GM12878 (cell line): Measurements from ENCODE around the gene EWSR1. TPM values are rescaled to one million over a fixed set of nuclear protein-coding genes. Genes with fewer than 3 reads are reported as not detected.

ENCODE experiments used
- CBX3 ChIP-seq: fragments of 200-600 bp; sonication (generic); IDR thresholded peaks from 2 replicates; pipeline ENCODE4 v1.6.1; 2016; ENCODE audit warnings: low read depth, borderline replicate concordance
- CTCF ChIP-seq, 3 experiments: IDR thresholded peaks in 2 of 3; conservative IDR thresholded peaks in 1 of 3; 2 replicates each; pipeline ENCODE4 v1.5.1; 2011; ENCODE audit warnings: low read depth in 3 of 3, low read length in 3 of 3, mild to moderate bottlenecking in 3 of 3, control low read depth in 2 of 3, moderate library complexity in 2 of 3, inconsistent platforms in 1 of 3, mixed read lengths in 1 of 3; ENCODE audit not compliant: control insufficient read depth in 2 of 3, insufficient read depth in 1 of 3; ENCODE audit errors: extremely low read depth in 1 of 3
- NFIC ChIP-seq: IDR thresholded peaks from 2 replicates; pipeline ENCODE4 v1.6.1; 2012; ENCODE audit warnings: low read depth, mild to moderate bottlenecking, inconsistent platforms, low read length, moderate library complexity
- ZBTB40 ChIP-seq: fragments of 450-650 bp; IDR thresholded peaks from 2 replicates; pipeline ENCODE4 v1.6.1; 2016; ENCODE audit warnings: mild to moderate bottlenecking, moderate library complexity, borderline replicate concordance
- polyA plus RNA-seq, 11 experiments: library from polyadenylated mRNA; depleted of rRNA in 4 of 11; unstranded in 6 of 11; stranded (reverse) in 5 of 11; fragments of >200 nt; fragmentation: Nextera tagmentation in 4 of 11; fragmentation: Illumina TruSeq in 1 of 11; extraction: Ambion mirVana in 4 of 11; extraction: Trizol in 1 of 11; gene quantifications; 1 replicate in 1 of 11; 2 replicates in 10 of 11; pipeline versions ENCODE4 v1.2.1 to v1.2.3, GENCODE V29; 2011 to 2016; ENCODE audit warnings: inconsistent platforms in 2 of 11, missing spikeins in 2 of 11, low read depth in 1 of 11
- total RNA-seq, 4 experiments: library from RNA; depleted of rRNA in 3 of 4; stranded (reverse); fragments of >200 nt in 3 of 4; fragmentation: Illumina TruSeq in 1 of 4; extraction: Trizol in 1 of 4; gene quantifications; 2 replicates each; pipeline versions ENCODE4 v1.2.1 to v1.2.3, GENCODE V29; 2013 to 2021
- TF ChIP-seq, protein P1 (sequence below): fragments of 150-350 bp; IDR thresholded peaks from 2 replicates; pipeline ENCODE4 v1.6.1; 2016; ENCODE audit warnings: low read depth, low read length

The EWSR1 gene
- total and polyA plus RNA-seq, 10 of the 15 experiments (the other 5 are each of a cell fraction or from before 2014, with no cell fraction given) = 130 to 480 (median 356) TPM

DNA sequence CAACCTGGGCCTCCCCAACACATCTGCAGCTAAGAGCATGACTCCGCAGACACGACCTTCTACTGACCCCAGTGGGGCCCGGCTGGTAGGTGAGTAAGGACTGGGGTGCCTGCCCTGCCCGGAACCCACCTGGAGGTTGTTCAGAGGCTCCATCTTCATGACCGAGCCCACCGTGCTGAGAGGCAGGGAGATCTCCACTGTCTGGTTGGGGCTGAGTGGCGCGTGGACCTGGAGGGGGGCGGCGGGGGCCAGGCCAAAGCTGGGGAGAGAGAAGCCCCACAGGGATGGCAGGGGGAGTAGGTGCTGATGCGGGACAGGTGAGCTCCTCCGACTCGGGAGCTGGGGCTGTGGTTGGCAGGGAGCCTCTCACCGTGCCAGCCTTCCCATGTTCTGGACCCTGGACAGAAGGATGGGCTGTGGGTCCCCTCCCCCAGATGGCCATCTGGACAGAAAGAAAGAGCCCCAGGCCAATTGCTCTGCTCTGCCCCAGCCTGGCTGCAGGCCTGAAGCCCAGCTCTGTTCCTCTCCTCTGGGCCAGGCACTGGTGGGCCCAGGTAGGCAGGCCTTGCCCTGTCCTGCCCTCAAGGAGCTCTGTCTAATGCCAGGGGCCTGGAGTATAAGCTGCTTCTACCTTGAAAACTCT, 63.7 kb downstream of the EWSR1 start (continued):
- TF ChIP-seq ZBTB40 = no peak
- no peak for TF ChIP-seq NFIC
- TF ChIP-seq, protein P1, sequence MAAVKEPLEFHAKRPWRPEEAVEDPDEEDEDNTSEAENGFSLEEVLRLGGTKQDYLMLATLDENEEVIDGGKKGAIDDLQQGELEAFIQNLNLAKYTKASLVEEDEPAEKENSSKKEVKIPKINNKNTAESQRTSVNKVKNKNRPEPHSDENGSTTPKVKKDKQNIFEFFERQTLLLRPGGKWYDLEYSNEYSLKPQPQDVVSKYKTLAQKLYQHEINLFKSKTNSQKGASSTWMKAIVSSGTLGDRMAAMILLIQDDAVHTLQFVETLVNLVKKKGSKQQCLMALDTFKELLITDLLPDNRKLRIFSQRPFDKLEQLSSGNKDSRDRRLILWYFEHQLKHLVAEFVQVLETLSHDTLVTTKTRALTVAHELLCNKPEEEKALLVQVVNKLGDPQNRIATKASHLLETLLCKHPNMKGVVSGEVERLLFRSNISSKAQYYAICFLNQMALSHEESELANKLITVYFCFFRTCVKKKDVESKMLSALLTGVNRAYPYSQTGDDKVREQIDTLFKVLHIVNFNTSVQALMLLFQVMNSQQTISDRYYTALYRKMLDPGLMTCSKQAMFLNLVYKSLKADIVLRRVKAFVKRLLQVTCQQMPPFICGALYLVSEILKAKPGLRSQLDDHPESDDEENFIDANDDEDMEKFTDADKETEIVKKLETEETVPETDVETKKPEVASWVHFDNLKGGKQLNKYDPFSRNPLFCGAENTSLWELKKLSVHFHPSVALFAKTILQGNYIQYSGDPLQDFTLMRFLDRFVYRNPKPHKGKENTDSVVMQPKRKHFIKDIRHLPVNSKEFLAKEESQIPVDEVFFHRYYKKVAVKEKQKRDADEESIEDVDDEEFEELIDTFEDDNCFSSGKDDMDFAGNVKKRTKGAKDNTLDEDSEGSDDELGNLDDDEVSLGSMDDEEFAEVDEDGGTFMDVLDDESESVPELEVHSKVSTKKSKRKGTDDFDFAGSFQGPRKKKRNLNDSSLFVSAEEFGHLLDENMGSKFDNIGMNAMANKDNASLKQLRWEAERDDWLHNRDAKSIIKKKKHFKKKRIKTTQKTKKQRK = no peak
- TF ChIP-seq CBX3 = no peak
- TF ChIP-seq CTCF (IDR thresholded peaks at IDR 0.05 in 2 of 3, conservative IDR thresholded peaks at IDR 0.05 in 1 of 3; ENCODE audit: control insufficient read depth in 2 of 3, extremely low read depth in 1 of 3, insufficient read depth in 1 of 3, low read depth in 3 of 3, low read length in 3 of 3) = no peak
